NCI-H2107 treated with DMSO at 0.1 percent for 48 hours (cell line): ENCODE results near the gene MRPS2.
"Not testable (repeated sequence)": the region's sequence is repeated elsewhere in the genome, so short reads cannot be mapped to it uniquely, and the experiment has no call there.

Source experiments
- DNase-seq: peaks from one replicate; lab custom pipeline; 2025; ENCODE audit not compliant: unreplicated experiment; lab: John Stamatoyannopoulos, UW

The MRPS2 gene

DNA sequence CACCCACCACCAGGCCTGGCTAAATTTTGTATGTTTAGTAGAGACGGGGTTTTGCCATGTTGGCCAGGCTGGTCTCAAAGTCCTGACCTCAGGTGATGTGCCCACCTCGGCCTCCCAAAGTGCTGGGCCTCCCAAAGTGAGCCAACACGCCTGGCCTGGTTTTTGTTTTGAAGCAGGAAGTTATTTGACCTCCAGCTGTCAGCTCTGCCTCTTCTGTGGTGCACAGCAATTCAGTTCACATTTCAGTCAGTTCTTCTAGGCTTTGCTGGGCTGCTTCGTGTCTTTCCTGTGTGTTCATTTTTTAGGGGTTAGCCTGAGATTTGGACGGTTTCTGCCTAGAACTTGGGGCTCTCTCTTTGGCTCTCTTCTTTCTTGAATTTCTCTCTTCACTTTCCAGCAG lies 29.7 kb downstream of the MRPS2 start:
- no peak for DNase-seq

DNA sequence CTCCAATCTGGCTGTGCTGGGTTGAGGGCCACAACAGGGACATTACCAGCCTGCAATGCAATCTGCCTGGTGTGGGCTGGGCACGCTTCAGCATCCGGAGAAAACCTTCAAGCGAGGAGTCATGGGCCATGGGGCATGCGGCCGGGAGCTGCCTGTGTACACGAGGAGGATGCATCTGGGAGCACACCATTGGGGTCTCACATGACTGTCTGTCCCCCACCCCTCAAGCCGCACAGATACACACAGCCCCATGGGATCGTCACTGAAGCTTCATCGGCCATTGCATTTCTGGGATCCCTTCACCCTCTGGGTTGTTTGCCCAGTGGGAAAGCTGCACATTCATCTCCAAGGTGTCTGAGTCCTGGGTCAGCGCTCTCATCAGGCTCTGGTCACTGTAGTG lies 30.6 kb downstream of the MRPS2 start:
- no peak for DNase-seq

DNA sequence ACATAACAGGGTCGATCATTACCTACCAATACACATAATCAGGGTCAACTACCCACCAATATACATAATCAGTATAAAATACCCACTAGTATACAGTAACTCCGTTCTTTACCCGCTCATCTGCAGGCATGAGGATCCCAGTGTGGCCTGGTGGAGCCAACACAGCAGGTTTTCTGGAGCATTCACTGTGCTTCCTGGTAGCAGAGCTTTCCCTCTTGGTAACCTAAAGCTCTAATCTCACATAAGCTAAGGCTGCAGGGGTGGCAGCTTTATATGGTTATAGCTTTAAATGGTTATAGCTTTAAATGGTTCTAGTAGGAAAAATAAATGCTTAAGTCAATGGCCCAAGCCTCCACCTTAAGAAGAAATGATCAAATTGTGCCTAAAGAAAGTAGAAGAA lies 32.6 kb downstream of the MRPS2 start:
- no peak for DNase-seq

DNA sequence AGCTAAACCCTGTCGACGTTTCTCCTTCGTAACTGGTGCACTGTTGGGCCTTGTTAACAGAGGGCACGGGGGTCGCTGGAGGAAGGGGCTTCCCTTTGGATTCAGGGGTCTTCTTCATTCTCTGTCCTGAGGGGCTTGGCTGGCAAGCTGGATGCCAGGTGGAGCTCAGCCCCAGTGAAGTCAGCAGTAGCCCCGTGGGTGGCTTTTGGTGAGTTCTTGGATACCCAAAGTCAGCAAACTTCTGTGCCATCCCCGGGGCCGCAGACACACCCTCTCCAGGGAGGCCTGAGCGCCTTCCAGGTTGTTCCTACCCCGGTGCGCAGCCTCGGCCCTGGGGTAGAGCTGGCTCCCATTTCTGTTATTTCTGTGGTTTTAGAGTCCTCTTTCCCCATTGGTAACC lies 33.2 kb downstream of the MRPS2 start:
- no peak for DNase-seq

DNA sequence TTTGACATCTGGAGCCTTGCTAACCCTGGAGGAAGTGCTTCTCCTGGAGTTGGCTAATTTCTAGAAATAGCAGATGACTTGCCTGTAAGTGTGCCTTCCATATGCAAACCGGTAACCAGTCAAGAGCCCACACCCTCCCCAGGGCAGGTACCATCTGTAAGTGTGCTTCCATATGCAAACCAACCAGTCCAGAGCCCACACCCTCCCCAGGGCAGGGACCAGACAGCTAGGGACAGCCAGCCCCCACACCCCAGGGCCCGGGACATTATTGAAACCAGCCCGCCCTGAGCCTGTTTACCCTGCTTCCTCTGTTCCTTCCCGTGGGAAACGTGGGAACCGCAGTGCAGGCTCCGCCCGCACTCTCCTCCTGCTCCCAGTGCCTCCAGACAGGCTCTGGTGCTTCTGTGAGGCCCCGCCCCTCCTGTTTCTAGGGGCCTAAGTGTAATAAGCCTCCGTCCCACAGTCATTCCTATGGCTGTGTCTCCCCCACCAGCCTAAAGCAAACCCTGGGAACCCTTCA lies 33.8 kb downstream of the MRPS2 start:
- DNase-seq, result not testable (repeated sequence)

DNA sequence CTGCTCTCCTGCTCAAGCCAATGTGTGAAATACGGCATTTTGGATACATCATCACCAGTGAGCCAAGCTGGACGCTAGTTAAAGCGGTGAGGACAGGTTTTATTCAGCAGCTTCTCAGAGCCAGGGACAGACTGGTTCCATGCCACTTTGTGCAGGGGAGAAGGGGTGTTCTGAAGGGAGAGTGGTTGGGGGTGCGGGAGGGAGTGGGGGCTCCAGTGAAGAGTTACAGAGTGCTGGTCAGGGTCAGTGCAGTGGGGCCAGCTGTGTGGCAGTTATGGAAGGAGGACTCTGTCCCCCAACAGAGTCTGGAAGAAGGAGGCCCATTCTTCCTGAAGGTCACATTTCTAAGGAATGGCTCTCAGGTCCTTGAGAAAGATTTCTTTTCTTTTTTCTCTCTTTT lies 34.3 kb downstream of the MRPS2 start:
- not testable (repeated sequence) for DNase-seq

DNA sequence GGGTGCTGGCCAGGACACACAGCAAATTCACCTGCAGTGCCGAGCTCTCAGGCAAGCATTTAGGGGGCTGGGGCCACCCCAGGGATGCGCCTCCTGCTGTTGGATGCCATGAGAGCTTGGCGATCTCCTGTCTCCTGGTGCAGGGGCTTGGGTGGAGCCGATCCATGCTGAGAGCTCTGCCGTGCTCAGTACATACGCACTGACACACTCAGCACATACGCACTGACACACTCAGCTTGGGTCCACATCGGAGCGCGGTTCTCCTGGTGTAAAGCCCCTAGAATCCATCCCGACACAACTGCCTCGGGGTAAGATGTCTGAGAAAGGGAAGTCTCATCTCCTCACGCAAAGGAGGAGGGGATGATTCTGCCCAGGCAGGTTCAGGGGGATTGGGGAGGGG lies 35.1 kb downstream of the MRPS2 start:
- DNase-seq, result not testable (repeated sequence)

DNA sequence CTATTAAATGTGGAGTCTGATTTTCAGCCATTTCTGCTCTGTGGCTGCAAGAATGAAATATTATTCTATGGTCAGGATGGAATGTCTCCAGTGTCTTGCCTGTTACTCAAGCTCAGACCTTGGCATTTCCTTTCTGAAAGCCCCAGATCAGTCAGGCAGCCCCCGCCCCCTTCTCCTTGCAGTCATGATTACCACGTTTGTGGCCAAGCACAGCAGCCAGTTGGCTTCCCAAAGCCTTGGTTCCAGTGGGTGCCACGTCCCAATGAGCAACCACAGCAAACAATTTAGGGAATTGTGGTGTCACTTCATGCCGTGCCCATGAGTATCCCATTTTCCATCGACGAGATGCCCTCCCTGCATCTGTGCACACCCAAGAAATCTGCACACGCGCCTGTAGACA lies 35.7 kb downstream of the MRPS2 start:
- DNase-seq, result no peak

DNA sequence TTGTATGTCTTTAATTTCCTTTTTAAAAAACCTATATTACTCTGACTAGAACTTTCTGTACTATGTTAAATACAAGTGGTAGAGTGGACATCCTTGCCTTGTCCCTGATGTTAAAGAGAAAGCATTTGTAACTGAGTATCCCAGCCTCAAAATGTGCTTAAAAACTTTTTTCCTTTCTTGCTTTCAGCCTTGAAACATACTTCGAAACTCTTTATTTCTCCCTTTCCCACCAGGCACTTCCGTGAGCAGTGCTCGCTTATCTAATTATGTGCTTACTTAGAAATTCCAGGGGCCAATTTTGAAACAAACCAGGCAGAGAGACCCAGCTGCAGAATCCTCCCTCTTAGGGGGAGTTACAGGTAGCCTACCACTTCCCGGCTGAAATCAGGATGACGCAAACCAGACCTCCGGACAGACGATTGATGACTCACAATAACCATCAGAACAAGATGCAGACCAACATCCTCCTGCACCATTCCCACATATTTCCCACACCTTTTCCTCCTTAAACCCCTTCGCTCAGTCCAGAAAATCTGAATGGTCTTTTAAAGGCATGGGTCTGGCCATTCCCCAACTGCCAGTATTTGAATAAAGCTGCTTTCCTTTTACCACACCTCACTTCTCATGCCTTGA lies 42.9 kb downstream of the MRPS2 start:
- DNase-seq, result not testable (repeated sequence)

DNA sequence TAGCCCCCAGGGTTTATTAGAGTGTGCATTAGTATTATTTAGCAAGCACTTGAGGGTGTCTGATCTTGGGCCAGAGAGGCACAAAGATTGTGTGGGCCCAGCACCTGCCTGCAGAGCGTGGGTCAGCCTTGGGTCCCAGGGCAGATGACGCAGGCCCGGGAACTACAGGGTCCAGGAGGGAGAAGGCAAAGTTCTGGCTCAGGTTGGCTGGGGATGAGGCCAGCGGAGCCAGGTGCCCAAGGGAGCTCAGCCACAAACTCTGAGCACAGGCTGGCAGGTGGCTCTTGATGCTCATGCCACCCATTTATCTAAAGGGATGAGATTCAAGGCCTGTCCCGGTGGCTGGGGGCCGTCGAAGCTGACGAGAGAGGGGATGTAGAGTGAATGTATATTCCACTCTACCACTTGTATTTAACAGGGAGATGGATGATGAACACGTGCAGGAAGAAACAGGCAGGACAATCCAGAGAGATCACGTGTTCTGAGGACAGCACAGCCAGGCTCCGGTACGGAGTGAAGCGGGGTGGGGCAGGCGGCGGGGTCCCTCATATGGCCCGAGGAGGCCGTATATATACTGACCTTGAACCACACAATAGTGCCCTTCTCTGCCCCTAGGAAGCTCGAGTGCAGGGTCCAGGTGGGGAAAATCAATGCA lies 44.6 kb downstream of the MRPS2 start:
- DNase-seq, result no peak

DNA sequence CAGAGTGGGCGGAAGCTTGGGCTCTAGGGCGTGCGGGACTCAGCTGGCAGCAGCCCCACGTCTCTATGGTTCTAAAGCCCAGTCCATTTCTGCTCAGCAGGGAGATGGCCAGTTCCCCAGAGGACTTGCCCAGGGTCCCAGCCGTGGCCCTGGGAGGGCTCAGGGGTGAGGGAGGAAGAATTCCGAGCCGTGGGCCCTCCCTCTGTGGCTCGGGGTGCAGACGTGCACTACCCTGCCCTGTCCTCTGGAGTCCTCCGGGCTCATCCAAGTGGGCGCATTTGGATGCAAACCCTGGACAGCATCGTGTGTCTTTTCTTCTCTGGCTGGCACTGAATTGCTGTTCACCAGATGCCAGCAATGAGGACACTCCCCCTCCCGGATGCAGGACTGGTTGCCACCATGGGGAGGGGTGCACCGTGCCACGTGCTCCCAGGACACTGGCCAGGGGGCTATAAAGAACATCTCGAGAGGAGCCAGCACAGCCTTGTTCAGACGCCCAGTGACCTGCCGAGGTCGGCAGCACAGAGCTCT lies 45.2 kb downstream of the MRPS2 start, which contains the start of gene OBP2A:
OBP2A (plus strand) TSS at position 481 of the 531 bp plus-strand sequence. CDS start 55 bp downstream, outside the sequence.
- not testable (repeated sequence) for DNase-seq

DNA sequence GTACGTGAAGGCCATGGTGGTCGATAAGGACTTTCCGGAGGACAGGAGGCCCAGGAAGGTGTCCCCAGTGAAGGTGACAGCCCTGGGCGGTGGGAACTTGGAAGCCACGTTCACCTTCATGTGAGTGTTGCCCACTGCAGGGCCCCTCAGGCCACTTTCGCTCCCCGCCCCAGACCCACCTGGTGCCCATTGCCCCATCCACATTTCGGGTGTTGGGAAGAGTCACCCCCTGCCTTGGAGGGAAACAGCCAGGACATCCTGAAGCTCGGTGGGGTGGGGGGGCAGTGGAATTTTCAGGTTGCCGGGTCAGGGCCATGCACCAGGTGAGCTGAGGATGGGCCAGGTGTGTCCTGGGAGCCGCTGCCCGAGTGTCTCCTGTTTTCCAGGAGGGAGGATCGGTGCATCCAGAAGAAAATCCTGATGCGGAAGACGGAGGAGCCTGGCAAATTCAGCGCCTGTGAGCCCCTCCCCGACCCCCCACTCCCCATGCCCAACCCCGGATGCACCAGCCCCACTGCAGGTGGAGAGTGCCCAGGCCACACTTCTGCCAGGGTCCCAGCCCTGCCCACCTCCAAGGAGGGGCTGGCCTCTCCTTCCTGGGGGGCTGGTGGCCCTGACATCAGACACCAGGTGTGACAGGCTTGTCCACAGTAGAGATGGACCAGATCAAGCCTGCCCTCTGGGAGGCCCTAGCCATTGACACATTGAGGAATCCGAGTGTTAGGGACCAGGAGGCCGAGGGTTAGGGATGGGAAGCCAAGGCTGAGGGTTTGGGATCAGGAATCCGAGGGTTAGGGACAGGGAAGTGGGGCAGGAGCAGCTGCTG lies 46.5 kb downstream of the MRPS2 start:
- not testable (repeated sequence) for DNase-seq

DNA sequence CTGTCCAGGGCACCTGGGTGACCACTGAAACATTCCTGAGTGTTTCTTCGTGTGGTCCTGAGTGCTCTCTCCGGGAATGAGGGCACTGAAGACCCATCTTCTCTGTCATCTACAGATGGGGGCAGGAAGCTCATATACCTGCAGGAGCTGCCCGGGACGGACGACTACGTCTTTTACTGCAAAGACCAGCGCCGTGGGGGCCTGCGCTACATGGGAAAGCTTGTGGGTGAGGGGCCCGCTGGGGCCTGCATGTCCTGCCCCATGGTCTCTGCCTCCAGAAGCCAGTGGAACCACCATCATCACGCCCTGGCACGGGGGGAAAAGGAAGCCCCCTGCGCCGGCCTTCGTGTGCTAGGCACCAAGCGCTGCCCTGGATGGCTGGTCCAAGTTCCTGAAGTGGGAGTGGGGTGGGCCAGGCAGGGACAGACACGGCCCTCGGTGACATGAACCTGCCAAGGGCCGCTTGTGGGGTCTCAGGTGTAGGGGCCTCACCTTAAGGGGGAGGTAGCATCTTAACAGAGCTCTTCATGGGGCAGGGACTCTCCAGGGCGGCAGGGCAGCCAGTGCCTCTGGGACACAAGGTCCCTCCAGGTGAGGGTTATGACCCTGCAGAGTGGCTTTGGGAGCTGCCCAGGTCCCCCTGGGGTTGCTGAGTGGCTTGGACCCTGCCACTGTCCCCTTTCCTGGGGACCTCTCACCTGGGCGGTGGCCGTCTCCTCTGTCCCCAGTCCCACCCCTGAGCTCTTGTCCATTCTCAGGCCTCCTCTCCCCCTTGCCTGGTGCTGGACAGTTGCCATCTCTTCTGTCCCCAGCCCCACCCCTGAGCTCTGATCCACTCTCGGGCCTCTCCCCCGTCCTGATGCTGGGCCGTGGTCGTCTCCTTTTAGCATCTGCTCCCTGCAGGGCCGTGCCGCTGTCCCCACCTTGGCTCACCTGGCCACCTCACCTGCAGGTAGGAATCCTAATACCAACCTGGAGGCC lies 47.6 kb downstream of the MRPS2 start:
- no peak for DNase-seq

DNA sequence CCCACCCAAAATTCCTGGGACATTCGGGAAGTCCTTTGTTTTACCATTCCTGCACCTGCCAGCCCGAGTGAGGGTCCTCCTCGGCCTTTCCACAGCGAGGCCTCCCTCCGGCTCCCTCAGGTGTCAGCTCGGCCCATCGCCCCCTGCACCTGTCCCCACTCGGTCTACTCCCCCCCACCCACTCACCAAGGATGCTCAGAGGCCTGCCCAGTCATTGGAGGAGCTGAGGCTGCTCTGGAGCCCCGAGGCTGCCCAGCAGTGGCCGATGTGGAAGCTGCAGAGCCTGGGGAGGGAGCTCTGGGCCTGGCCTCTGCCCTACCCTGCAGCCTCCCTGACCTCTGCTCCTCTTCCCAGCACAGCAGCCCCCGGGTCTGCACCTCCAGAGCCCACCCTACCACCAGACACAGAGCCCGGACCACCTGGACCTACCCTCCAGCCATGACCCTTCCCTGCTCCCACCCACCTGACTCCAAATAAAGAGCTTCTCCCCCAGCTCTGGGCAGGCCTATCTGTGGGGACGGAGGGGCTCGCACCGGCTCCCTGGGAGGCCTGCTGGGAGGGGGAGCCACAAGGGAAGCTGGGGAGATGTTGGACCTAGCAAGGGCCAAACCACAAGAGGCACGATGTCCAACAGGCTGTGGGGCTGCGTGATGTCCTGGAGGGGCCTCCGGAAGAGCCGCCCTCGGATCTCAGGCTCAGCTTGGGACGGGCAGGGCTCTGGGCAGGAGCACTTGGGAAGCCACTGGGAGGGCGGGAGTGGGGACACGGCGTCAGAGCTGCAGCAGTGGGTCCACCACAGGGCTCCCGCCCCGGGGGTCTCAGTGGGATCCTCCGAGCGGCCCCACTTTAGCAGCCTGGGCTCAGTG lies 49.2 kb downstream of the MRPS2 start:
- DNase-seq, result not testable (repeated sequence)

DNA sequence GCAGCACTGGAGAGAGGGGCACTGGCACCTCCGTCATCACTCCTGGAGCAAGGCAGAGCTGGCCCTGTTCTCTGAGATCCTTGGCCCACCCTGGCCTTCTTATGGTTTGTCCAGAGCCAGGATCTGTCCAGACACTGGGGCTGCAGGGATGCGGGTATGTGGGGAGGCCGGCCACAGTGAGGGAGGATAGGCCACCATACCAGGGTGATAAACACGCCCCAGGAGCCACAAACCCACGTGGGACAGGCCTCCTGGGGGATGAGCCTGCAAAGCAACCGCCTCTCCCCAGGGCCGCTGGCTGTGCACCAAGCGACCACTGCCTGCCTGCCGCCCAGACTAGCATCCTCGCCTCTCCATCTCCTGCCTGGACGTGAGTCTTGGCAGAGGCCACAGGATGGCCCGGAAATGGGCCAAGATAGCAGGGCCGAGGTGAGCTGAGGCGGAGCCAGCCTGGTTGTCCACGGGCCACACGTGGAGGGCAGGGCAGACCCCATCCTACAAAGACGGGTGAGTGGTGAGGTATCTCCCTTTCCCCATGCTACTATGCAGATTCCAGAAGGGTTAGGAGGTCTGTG lies 49.9 kb downstream of the MRPS2 start:
- no peak for DNase-seq

DNA sequence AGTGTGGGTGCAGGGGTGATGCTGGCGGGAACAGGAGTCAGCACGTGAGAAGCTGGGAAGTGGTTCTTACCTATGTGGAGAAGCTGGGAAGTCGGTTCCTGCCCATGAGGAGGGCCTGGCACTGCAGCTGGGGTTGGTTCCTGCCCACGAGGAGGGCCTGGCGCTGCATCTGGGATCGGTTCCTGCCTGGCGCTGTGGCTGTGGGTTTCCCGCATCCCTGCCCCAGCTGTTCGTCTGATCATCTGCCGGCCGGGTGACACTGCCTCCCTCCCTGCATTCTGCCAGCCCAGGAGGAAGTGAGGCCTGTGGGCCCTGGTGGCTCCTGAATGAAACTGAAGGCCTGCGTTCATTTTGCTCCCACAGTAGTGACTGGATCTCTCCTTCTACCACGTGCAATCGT lies 50.5 kb downstream of the MRPS2 start:
- no peak for DNase-seq

DNA sequence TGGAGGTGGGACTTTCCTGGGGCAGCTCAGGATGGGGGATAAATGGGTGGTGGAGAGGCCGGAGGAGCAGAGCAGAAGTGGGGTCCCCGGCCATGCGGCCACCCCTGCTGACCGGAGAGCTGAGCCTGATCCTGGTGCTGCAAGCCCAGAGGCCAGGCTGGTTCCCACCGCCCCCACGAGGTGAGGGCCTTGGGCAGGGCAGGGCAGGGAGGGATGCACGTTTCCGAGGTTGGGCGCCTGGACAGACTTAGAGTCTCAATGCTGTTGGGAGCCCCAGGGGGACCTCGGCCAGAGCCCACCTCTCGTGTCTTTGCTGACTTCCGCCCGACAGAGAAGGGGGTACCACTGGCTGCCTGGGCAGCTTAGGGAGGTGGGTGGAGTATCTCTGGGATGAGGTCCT lies 51.0 kb downstream of the MRPS2 start:
- no peak for DNase-seq

DNA sequence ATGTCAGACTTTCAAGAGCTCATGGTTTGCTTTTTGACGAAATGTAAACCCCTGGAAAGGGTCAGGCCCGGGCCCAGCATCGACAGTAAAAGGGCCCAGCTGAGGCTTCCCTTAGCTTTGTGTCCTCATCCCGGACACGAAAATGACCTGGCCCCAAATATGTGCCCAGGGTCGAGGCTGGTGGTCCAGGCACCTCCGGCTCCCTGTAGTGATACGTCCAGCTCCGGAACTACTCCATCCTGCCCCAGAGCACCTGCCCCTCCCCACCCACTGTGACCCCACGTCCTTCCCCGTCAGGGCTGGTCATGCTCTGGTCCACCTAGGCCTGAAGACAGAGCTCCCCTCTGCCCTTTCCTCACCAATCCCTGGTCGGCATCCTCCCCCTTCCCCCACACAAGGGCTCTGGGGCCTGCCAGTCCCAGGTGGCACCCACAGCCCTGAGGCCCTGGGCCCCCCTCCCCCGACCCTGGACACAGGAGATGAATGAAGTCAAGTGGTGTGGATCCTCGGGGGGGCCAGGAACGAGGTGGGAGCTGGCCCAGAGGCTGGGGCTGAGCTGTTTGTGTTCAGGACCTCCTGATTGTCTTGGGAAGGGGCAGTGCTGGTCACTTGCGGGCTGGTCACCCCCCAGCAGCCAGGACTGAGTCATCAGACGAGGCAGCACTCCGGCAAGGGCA lies 51.7 kb downstream of the MRPS2 start:
- DNase-seq, result no peak
